ENCODE measurements around the gene PODXL2.

DNA sequence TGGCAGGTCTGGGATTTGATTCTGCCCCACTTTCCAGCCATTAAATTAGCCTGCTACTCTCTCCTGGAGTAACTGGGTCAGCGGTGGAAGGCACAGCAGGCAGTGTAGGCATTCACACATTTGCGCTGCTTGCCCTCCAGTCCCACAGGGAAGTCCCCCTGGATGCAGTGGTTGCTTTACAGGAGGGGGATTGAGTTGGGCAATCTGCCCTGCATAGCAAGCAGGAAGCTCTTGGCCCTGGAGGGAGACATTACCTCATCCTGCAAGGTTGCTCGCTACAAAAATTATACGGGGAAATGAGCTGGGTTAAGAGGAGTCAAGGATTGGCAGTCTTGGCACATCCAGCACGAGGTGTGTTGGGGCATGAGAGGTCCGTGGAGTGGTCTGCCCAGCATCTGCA is 16.0 kb upstream of the PODXL2 start:
- TF ChIP-seq CTCF (optimal IDR thresholded peaks at IDR 0.05 in 1 of 3, IDR thresholded peaks at IDR 0.05 in 1 of 3, conservative IDR thresholded peaks at IDR 0.05 in 1 of 3; ENCODE audit: extremely low read depth in 1 of 3, insufficient read depth in 2 of 3, low read length in 3 of 3): no peak
- no peak for TF ChIP-seq EZH2 (IDR thresholded peaks at IDR 0.05; ENCODE audit: low read length)

Data from keratinocyte (primary cell).